A673 (cell line): Measurements from ENCODE around the gene FCRL2. TPM values are rescaled to one million over a fixed set of nuclear protein-coding genes. Genes with fewer than 3 reads are reported as not detected.

ENCODE experiments used
- BruUV-seq: library from RNA; stranded (reverse); fragments of 400-500 nt; replicated peaks from 2 replicates; lab custom pipeline; 2021; lab: Mats Ljungman, UMichigan
- CTCF ChIA-PET: fragments of 300-600 bp; sonication (Branson Sonifier 250); formaldehyde crosslinking; loops from one replicate; lab custom pipeline; 2022; ENCODE audit warnings: antibody characterized with exemption; lab: Charles Lee
- POLR2A ChIA-PET: fragments of 300-600 bp; sonication (Branson Sonifier 250); formaldehyde crosslinking; loops from one replicate; lab custom pipeline; 2022; ENCODE audit warnings: antibody characterized with exemption; ENCODE audit not compliant: low non-redundant PET; lab: Charles Lee
- DNase-seq: peaks from one replicate; pipeline ENCODE4 v3.0.0-alpha.2; 2015; ENCODE audit warnings: low spot score
- H3K27ac ChIP-seq: fragments of 200-600 bp; sonication (generic); 2 replicates; pipeline ENCODE4 v1.5.1; 2016; ENCODE audit warnings: mixed run types, low read depth, mild to moderate bottlenecking, mixed read lengths, antibody characterized with exemption, low read length; ENCODE audit not compliant: poor library complexity, severe bottlenecking
- H3K27me3 ChIP-seq: fragments of 200-600 bp; sonication (generic); replicated peaks from 2 replicates; pipeline ENCODE4 v1.6.1; 2017; ENCODE audit warnings: mixed run types, low read depth, mild to moderate bottlenecking, mixed read lengths, antibody characterized with exemption, low read length; ENCODE audit not compliant: insufficient read depth, poor library complexity
- H3K36me3 ChIP-seq: fragments of 200-600 bp; sonication (generic); 2 replicates; pipeline ENCODE4 v1.6.1; 2016; ENCODE audit warnings: mixed run types, mild to moderate bottlenecking, mixed read lengths, antibody characterized with exemption, low read length; ENCODE audit not compliant: insufficient read depth, poor library complexity, severe bottlenecking
- H3K4me1 ChIP-seq: fragments of 200-600 bp; sonication (generic); 2 replicates; pipeline ENCODE4 v1.6.1; 2017; ENCODE audit warnings: mixed run types, mild to moderate bottlenecking, mixed read lengths, antibody characterized with exemption, low read length; ENCODE audit not compliant: insufficient read depth, poor library complexity, severe bottlenecking
- H3K4me3 ChIP-seq: fragments of 200-600 bp; sonication (generic); 2 replicates; pipeline ENCODE4 v1.5.1; 2016; ENCODE audit warnings: low read depth, mixed run types, mild to moderate bottlenecking, mixed read lengths, low read length; ENCODE audit not compliant: poor library complexity, severe bottlenecking
- H3K9me3 ChIP-seq: fragments of 200-600 bp; sonication (generic); 2 replicates; pipeline ENCODE4 v1.6.1; 2016; ENCODE audit warnings: mixed run types, low read depth, mild to moderate bottlenecking, mixed read lengths, antibody characterized with exemption, low read length; ENCODE audit not compliant: poor library complexity, severe bottlenecking
- CTCF ChIP-seq: fragments of 300-800, 200-600 bp; sonication (generic); conservative IDR thresholded peaks from 2 replicates; pipeline ENCODE4 v1.5.1; 2017; ENCODE audit warnings: low read depth, mild to moderate bottlenecking, antibody characterized with exemption, low read length, moderate library complexity, mixed read lengths
- EZH2 ChIP-seq: fragments of 200-600 bp; sonication (generic); IDR thresholded peaks from 2 replicates; pipeline ENCODE4 v1.6.1; 2017; ENCODE audit warnings: borderline replicate concordance, low read depth, mild to moderate bottlenecking, mixed read lengths, antibody characterized with exemption, low read length; ENCODE audit not compliant: poor library complexity, severe bottlenecking
- intact Hi-C: fragments of 100-400 bp; cut with micrococcal nuclease; formaldehyde crosslinking; loops from one replicate; pipeline ENCODE4 v1.10.0; 2022; ENCODE audit not compliant: unreplicated experiment
- total RNA-seq: library from RNA; stranded (reverse); gene quantifications from 2 replicates; pipeline ENCODE4 v1.2.3, GENCODE V29; 2021

FCRL2 gene
- total RNA-seq, 1 experiment from 2014 or later = not detected

- no peaks in the 10 kb centered on the region for H3K9me3 ChIP-seq
- H3K4me3 ChIP-seq = no peak overlapping the region
- no peaks in the 10 kb centered on the region for H3K36me3 ChIP-seq
- no peaks in the 10 kb centered on the region for H3K4me1 ChIP-seq
- intact Hi-C loops = no loop called here
- BruUV-seq = no TSS peak
- peaks cover 39% of the 10 kb centered on the region for H3K27me3 ChIP-seq
- no peak overlapping the region for H3K27ac ChIP-seq
- ChIA-PET CTCF (no interaction called here), POLR2A (interaction anchor here (0.5 kb wide), 1 partner anchor 36 kb away, joined by 3 read pairs; no protein-coding TSS in a partner anchor)
- no peak for DNase-seq
- TF ChIP-seq CTCF (no peak), EZH2 (no peak)
Observed at GRCh38 chr1:157819215-157819614, 42.3 kb upstream of the FCRL2 start.

GRCh38 chr1:157813269-157813668 lies 36.3 kb upstream of the FCRL2 start:
- POLR2A ChIA-PET = no interaction called here
- Histone ChIP-seq H3K36me3 (no peaks in the 10 kb centered on the region), H3K4me1 (no peaks in the 10 kb centered on the region), H3K27ac (no peak overlapping the region), H3K27me3 (peaks cover 18% of the 10 kb centered on the region), H3K4me3 (no peak overlapping the region), H3K9me3 (peaks cover 2% of the 10 kb centered on the region)
- no TSS peak for BruUV-seq
- CTCF ChIA-PET = no interaction called here
- intact Hi-C loops = no loop called here
- DNase-seq = no peak
- TF ChIP-seq CTCF (no peak), EZH2 (no peak)

- POLR2A ChIA-PET = no interaction called here
- no peak for TF ChIP-seq CTCF
- no peak for TF ChIP-seq EZH2
- no peak for DNase-seq
- Histone ChIP-seq H3K9me3 (no peaks in the 10 kb centered on the region), H3K36me3 (no peaks in the 10 kb centered on the region), H3K4me1 (no peaks in the 10 kb centered on the region), H3K4me3 (no peak overlapping the region), H3K27ac (no peak overlapping the region), H3K27me3 (peaks cover 41% of the 10 kb centered on the region)
- intact Hi-C loops = no loop called here
- no TSS peak for BruUV-seq
- CTCF ChIA-PET = no interaction called here
Observed at GRCh38 chr1:157806431-157807149, 29.7 kb upstream of the FCRL2 start.
